Stimulated activated CD8-positive, alpha-beta memory T cell treated with anti-CD3 and anti-CD28 coated beads, Interleukin-4, amount 100 ng/mL, for 24 hours (primary cell): ENCODE results near the gene RABGAP1L.

Source experiments
- DNase-seq: peaks from one replicate; pipeline ENCODE4 v3.0.0-alpha.2; 2020; ENCODE audit warnings: low read depth

The RABGAP1L gene

DNA sequence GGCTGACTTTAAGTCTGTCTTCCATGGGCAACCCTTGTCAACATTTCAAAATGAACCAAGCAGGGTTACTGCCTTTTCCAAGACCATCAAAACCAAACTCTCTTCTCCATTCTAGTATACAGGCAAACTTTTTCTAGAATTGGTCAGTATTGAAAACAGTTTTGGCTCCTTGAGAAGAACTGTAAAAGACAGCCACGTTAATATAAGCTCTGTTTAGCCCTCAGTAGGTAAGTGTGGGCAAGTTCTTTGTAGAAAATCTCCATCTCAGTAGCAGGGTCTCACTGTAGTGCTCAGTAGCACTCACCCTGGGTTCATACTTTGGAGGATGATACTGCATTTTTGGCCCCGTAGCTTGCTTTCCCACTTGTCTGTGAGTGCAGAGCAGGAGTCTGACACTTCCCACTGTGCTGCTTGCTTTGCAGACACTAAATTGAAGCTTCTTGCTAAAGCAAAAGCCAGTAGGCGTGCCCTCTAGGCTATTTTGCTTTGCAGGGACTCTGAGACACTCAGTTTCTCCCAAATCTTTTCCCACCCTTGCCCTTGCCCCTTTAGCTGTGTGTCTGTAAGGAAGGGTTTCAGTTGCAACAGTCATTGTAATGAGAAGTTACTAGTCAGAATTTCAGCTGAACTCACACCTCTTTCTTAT, 806.2 kb downstream of the RABGAP1L start:
- no peak for DNase-seq

DNA sequence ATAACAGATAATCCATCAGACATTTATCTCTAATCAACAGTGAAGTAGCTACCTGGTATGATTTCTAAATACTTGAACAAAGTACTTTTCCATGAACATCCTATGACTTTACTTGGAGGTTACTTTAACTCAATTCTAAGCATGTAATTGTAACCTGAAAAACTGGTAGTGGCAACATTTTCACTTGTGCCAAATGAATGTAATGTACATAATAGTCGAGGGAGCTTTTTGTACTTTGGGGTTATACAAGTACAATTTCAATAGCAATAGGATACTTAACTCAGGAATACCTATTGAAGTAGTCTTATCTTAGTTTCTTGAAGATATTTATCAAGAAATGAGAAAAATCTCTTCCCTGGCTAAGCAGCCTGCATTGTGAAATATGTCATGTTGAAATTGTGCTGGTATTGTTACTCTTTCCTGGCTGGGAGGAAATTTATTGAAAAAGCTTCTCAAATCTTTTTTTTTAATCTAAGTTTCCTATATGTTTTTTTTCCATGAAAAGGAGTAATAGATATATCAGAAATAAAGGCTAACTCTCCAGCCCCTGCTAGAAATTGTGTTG, 806.8 kb downstream of the RABGAP1L start:
- no peak for DNase-seq

DNA sequence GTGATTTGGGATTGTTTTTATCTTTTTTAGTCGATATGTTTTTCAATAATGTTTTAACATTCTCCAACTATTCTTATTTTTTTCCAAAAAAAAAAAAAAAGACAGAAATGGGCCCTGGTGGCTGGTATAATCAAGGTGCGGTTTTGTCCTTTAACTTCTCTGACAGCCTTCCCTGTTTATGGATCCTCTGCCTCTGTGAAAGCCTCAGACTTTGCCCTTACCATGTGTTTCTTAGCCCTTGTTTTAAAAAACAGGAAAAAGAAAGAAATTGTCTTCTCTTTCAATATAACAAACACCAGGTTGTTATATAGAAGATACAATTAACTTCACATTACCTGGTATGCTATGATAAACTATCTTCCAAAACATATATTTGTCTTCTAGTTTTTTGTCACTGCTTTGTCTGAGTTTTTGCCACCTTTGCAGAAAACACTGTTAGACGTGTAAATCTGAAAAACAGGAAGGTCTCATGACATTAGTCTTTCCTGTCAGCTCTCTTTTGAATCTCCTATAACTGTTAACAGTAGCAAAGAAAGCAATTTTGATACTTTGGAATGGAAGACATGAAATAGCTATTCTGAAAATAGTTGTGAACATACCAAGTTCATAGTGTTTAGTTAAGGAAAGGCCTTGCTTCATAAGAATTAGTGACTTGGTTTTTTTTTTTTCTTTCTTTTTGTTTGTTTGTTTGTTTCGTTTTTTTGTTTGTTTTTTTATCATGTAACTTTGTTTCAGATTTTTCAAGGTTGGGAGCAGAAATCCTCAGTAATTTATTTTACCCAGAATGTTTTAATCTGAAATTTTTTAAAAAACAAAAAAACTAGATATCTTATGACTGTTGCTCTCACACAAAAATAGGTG, 808.8 kb downstream of the RABGAP1L start:
- no peak for DNase-seq

DNA sequence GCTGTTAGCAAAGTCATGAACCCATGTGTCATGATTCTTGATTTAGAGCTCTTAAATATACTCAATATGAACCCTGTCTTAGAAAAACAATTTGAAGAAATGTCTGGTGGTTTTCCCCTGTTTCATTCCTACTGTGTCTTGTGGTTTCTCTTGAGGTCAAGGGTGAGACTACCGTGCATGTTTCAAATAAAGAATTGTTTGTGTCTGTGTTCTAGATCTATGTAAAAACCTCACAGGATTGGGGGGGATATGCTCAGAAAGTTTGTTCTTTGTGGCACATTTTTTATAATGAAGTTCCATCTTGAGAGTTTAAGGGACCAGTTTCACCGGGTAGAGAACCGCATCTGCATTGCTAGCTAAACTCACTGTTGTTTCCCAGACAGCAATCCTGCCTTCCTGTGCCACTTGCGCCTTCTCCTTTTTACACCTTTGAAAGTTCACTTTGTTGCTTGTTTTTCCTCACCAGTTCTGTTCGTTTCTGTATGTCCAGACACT, 809.5 kb downstream of the RABGAP1L start:
- DNase-seq, result no peak

DNA sequence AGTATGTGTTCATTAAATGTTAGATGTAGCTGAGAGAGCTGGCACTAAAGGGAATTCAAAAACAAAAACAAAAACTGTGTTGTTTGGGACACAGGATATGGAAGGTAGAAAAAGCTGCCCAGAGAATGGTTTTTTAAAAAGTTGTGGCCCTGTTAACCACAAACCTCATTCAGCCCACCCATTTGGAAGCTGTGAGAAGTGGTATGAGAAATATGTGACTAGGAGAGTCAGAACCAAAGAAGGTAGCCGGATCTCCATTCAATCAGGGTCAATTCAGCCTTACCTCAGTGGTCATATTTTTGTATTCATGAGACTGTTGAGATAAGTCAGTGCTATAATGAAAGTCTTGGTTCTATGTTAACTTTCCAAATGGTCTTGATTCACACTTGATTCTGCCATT, 810.7 kb downstream of the RABGAP1L start:
- no peak for DNase-seq

DNA sequence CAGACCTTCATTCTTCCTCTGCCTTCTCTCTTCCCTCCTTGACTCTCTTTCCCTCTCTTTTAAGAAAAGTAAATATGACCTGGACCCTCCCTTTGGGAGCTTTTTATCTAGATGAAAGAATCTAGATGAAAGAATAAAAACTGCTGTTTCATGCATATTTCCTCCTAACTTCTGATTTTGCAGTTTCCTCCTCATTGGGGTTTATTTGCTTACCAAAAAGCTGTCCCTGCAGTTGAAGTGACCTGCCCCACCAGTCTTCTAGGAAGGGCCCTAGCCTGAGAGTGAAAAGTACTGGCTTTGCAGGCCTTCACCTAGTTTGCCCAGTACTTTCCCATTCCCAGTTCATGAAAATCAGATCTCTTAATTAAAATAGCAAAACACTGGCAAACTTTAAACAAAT, 812.1 kb downstream of the RABGAP1L start:
- no peak for DNase-seq

DNA sequence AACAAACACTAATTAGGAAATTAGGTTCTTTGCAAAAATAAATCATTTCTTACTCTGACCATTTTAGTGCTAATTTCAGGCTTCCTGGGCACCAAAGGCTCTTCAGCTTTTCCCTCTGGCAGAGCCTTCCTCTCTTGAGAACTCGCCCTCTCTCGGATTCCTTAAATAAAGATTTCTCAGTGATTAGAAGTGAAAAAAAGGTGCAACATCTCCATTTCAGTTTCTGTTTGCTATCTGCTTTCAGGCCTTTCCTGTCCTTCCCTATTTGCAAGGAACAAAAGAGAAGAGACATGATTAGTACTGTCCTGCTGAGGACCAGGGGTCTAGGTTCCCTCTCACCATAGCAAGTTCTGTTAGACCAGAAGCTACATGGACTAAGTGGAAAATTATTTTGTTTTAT, 812.6 kb downstream of the RABGAP1L start:
- DNase-seq, result no peak

DNA sequence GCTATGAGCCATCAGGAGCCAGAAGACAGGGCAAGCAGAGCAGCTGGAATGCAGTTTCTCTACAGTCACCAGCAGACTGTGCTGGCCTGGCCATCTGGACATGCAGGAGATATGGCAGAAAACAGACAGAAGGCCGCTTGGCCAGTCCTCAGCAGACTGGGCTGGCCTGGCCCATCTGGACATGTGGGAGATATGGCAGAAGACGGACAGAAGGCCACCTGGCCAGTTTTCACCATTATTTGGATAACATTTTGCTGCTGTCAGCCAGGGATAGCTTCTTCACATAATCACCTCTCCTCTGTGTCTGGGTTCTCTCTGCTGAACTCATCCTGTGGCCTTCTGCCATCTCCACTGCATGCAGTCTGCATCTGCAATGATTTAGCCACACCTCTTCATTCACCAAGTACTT, 815.4 kb downstream of the RABGAP1L start:
- no peak for DNase-seq

DNA sequence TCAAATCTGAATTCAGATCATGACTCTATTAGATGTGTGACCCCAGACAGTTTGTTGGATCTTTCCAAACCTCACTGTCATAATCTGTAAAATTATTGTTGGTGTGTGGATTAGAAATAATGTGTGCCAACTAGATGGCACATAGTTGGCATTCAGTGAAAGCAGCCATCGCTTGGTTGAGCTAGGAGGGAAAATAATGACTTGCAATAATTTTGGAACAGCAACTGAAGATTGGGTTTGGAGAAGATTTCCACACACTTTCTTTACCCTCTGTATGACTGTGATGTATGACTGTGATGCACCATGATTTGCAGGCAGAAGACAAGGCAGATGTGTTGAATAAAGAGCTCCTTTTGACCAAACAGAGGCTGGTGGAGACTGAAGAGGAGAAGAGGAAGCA, 816.4 kb downstream of the RABGAP1L start:
- DNase-seq, result no peak

DNA sequence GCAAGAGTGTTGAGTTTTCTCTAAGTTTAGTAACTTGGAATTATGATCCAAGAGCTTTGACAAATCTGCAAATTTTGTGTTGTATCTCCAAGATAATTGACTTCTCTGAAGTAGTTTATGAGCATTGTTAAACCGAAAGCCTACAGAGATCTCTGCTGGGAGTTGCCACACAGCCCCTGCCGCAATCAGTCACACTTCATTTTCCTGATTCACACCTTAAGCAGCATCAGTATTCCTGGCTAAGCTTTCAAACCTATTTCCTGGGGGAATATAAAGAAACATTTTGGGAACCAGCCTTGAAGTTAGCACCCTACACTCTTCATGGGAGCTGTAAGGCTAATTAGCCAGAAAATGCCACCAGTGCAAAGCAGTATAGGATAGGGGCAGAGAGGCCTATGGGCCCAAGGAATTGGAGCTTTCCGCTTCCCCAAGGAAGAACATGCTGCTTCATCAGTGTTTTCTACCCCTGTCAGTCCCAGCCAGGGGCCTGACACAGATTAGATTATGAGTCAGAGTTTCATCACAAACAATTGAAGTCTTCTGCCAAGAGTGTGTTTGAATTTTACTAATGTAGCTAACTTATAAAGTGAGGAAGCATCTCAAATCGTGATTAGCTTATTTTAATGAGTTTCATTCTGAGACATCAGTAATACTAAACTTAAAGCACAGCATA, 817.3 kb downstream of the RABGAP1L start:
- DNase-seq, result no peak

DNA sequence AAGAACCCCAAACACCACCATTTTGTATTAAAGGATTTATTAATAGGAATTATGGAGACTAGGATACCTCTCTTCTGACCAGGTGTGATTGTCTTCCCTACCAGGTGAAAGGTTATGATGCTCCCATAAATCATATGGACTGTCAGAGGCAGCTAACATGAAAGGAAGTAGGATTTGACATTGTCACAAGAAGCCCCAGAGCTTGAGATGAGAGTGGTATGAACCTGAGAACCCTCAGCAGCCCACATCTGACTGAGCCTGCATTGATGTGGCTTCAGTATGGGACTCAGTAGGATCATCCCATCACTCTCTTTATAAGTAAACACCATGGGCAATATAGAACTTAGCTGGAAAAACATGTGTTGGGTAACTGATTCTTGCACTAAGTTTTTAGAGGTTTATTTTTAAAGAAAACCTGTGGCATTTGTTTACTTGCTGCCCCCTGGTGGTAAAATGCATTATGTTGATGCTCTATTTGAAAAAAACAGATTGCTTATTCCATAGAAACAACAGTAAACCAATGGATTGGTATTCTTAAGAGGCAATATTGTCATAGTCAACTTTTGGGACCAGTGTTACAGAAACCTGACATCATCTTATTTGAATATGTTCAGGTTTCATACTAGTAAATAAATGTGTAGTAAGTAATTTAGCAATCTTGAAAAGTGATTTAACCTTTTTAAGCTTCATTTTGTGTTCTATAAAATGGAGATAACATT, 823.8 kb downstream of the RABGAP1L start:
- no peak for DNase-seq

DNA sequence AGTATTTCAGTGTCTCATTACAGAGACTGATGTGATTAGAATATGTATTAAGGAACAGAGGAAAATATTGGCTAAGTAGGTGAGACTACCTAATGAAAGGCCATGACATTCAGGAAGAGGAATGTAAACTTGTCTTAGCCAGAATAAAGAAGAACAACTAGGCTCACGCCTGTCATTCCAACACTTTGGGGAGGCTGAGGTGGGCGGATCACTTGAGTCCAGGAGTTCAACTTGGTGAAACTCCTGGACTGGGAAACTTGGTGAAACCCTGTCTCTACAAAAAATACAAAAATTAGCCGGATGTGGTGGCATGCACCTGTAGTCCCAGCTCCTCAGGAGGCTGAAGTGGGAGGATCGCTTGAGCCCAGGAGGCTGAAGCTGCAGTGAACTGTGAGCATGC, 825.6 kb downstream of the RABGAP1L start:
- DNase-seq, result no peak

DNA sequence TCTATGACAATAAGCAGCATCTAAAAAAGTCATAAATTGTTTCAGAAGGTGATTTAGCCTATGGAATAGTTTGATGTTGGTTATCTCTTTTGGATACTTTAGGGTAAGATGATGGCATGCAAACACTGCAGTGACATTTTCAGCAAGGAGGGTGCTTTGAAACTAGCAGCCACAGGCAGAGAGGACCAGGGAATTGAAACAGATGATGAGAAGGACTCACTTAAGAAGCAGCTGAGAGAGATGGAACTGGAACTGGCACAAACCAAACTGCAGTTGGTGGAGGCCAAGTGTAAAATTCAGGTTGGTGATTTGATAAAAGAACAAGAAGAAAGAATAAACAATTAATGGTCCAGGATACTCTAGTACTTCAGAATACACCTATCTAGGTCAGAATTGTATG, 829.2 kb downstream of the RABGAP1L start:
- DNase-seq, result no peak

DNA sequence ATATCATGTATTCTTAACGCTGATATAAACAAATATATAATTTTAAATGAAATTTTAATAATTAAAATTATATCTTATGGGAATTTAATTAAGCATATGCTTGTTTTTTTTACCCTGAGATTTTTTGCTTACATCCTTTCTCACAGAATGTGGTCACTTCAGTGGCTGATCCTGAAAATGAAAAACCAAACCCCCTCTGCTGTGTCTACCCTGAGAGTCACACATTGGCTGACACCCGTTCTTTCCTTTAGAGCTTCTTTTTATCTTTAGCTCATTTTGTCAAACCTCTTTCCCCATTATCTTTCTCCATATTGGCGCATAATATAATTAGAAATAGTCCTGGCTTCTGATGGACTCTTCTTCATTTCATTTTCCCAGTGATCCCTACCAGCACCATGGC, 829.7 kb downstream of the RABGAP1L start:
- no peak for DNase-seq

DNA sequence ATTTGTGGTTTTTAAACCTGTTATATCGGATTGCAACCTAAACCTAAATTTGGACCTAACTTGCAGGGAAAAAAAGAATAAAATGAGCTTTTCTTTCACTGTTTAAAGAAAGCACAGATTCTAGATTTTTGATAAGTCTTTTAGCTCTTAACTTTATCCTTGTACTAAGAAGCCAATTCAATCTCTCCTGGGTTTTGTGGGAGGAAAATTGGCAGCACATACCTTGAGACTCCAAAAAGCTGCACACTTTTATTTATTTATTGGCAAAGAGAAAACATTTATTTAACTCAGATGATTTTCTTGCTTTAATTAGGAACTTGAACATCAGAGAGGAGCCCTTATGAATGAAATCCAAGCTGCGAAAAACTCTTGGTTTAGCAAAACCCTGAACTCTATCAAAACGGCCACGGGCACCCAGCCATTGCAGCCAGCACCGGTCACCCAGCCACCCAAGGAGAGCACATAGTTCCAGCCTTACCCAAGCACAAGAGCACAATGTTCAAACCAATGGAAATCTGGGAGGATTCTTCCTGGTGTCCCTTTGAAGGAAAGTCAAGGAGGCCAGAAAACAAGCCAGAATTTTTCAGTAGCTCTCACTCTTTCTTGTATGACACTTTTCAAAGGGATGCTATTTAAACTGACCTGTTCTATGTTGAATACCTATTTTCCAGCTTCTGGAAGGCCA, 830.4 kb downstream of the RABGAP1L start:
- DNase-seq, result no peak

DNA sequence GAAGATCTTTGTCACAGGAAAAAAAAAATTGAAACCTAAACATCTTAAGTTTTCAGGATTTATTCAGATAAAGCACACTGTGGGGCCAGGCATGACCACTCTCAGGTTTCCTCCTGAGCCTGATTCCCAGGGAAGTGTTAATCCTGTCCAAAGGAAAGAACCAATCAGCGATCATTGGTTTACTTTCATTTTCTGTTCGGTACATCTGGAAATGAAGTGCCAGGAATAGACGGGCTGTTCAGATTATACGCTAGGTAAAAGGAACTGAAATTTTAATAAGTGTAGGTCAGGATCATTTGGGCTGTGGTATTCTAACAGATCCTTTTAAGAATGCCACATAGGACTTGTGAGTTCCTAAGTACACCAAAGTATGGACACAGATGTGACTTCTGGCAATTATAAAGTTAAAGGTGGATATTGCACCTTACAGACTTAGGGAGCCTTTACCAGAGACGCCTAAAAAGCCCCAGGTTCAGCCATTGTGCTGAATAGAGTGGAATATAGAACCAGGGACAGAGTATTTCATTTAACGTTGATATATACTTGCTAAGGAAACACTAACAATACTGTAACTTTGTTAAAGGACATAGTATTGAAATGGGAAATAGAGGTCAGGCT, 831.2 kb downstream of the RABGAP1L start:
- DNase-seq, result no peak

DNA sequence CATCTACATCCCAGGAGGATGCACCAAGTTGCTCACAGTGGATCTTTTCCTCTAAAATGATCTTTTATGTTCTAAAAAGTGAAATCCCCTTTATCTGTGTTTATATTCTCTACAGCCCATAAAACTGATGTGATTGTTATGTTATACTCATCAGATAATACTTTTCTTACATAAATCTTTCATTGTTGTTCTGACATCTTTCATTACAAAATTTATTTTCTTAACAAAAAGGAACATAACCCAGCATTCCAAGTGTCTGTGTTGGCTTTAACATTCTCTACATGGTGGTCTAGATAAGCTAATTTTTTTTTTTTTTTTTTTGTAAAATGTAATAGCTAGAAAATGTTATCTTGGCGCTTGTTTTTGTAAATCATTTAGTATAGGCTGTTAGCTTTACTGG, 832.2 kb downstream of the RABGAP1L start:
- no peak for DNase-seq

DNA sequence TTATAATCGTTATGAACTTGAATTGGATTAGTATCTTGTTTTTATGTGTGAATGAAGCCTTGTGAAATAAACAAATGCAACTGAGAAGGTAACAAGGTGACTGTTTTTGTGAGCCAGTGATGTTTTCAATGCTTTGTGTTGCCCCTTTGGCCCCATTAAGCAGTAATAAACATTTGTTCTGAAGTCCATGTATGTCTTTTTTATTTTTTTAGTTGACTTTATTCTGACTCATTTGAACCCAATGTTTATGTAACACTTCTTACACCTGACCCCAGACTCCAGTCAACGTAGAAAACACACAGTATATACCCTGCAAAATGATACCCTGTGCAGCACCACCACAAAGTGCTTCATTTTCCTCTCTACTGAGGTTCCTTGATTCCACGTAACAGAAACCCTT, 835.8 kb downstream of the RABGAP1L start:
- DNase-seq, result no peak

DNA sequence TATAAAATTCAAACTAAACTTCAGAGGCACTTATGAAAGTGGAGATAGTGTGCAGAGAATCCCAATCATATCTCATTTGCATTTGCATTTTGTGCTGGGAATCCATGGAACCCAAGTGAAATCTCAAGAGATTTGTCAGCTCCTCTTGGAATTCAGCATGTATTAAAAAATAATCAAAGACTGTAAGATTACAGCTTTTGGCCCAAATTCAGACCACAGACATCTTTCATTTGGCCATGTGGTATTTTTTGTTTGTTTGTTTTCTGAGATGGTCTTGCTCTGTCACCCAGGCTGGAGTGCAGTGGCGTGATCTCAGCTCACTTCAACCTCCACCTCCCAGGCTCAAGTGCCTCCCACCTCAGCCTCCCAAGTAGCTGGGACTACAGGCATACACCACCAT, 836.6 kb downstream of the RABGAP1L start:
- no peak for DNase-seq

DNA sequence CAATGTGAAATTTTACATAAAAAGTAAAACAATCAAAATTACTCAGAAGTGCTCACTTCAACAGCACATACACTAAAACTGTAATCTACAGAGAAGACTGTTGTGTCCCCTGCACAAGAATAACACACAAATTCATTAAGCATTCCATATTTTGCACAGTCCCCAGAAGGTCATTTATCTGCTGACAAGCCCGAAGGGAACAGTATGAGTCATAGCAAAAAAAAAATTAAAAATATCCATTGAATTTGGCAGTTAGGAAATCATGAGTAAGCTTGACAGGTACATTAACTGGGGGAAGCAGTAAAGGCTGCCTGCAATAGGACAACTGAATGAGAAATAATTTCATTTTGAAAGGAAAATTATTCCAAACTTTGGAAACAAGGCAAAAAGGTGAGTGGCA, 837.2 kb downstream of the RABGAP1L start:
- no peak for DNase-seq

DNA sequence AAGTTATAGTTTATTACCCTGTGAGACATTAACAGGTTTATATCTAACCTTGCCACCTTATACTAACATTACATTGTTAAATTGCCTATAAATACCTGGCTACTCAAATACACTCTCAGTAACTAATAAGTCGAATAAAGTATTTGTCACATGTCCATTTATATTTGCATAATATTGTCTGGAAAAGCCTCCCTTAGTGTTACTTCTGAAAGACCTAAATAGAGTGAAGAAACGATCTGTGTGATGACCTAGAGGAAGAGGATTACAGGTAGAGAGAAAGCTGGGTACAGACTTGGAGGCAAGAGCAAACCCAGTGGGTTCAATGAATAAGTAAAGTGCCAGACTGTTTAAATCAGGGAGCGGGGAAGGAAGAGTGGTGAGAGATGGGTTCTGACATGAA, 837.7 kb downstream of the RABGAP1L start:
- DNase-seq, result no peak
